Stimulated activated CD8-positive, alpha-beta memory T cell treated with anti-CD3 and anti-CD28 coated beads, Interleukin-15, amount 100 ng/mL, for 1 hour (primary cell): Measurements from ENCODE around the gene PPL.
"Not testable (repeated sequence)": the region's sequence is repeated elsewhere in the genome, so short reads cannot be mapped to it uniquely, and the experiment has no call there.

Source experiments
- DNase-seq: peaks from one replicate; pipeline ENCODE4 v3.0.0-alpha.2; 2020; ENCODE audit warnings: low read depth

PPL gene

DNA sequence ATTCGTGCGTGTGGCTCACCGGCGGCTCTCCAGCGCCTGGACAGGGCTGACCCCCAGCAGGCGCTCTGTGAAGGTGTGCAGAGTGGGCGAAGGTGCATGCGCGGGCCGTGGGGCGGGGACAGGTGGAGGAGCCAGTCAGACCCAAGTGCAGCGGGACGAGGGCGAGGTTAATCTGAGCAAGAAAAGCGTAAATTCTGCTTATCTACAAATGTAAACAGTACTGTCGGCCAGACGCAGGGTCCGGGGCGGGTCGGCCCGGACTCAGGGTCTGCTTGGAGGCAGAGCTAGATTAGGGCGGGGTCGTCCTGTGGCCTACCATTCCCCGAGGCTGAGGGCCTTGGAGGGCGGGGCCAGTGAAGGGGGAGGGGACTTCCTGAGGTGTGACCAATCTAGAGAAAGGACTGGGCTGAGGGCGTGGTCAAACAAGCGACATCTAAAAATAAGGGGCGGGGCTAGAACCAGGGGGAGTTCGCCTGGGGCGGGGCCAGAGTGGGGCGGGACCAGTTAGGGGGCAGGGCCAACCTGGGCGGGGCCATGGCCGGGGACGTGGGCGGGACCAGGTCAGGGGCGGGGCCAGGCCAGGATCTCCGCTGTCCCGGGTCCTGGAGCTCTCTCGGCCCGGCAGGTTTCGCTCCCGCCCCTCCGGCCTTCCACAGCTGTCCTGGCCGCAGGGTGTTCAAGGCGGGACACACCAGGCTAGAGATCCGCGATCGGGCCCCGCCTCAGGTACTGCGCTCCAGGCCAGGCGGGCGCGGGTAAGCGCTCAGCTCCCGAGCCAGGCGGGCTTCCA, 21.0 kb upstream of the PPL start, which contains the start of gene SEC14L5:
SEC14L5 (plus strand) TSS at position 611 of the 790 bp plus-strand sequence. CDS start 994 bp downstream, outside the sequence.
- DNase-seq, result peak; percentile 75

DNA sequence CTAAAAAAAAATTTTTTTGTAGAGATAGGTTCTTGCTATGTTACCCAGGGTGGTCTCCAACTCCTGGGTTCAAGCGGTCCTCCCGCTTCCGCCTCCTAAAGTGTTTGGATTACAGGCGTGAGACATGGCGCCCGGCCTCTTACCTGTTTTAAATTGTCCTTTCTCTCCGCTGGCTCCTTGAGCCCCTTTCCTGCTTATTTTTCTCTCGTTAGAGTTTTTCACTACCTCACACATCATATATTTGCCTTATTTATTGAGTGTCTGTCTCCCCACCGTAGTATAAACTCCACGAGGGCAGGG, 20.4 kb upstream of the PPL start:
- no peak for DNase-seq

DNA sequence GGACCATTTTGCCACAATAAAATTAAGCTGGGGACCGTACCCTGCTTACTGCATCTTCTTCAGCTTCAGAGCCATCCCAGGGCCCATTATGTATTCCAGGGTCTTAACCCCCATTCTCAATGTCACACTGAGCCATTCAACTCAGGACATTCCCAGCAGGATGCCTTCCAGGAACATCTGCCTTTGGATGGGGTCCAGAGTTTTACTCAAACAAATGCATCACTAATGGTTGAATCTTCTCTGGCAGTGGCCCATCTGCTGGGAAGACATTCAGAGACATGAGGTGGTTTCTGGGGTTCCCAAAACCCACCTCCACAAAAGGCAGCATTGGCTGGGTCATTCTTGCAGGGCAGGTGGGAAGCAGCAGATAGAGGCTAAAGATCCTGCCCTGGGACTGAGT, 17.8 kb upstream of the PPL start:
- no peak for DNase-seq

DNA sequence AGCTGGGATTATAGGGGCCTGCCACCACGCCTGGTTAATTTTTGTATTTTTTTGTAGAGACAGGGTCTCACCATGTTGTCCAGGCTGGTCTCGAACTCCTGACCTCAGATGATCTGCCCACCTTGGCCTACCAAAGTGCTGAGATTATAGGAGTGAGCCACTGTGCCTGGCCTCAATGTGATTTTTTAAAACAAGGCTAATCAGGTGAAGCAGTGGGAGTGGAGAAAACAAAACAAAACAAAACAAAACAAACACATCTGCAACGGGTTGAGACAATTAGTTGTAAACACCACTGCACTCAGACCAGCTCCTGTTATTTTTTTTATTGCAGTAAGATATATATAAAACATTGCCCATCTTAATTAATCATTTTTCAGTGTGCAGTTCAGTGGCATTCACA, 14.6 kb upstream of the PPL start:
- not testable (repeated sequence) for DNase-seq

DNA sequence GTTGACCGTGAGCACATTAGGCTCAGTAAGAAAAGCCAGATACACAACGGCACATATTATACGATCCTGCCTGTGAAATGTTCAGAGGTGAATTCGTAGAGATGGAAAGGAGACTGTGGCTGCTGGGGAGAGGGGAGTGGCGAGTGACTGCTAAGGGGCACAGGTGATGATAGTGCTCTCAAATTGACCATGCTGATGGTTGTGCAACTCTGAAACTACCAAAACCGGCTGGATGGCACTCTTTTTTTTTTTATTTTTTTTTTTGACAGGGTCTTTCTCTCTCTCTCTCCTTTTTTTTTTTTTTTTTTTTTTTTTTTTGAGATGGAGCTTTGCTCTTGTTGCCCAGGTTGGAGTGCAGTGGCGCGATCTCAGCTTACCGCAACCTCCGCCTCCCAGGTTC, 13.0 kb upstream of the PPL start:
- DNase-seq, result no peak

DNA sequence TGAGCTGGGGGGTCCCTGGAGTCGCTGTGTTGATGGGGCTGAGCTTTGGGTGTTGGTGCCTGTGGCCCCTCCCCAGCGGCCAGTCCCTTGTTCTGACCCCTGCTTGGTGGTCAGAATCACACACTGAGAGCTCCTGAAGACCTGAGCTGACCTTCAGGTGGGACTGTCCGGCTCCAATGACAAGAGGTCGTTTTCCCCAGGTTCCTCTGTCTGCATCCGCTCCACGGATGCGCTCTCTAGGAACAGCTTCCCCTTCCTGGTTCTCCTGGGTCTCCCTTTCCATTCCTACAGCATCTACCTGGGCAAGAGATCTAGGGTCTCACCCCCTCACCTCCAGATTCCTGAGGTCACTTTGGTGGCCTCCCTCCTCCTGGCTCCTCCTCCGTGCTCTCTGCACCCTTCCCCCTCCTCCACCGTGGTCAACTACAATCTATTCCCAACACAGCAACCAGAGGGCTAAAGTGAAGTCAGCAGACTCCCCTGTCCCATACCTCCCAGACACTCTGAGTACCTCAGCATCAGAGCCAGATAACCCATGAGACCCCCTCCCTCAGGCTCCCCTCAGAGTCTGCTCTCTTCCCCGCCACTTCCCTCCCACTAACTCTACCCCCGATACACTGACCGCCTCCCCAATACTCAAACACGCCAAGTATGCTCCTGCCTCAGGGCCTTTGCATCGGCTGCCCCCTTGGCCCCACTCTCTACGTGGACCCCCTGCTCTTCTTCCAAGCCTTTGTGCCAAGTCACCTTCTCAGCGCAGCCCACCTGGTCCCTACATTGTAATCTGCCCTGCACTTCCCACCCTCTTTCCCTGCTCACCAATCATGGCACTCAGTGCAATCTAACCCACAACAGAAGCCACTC, 12.2 kb upstream of the PPL start:
- no peak for DNase-seq

DNA sequence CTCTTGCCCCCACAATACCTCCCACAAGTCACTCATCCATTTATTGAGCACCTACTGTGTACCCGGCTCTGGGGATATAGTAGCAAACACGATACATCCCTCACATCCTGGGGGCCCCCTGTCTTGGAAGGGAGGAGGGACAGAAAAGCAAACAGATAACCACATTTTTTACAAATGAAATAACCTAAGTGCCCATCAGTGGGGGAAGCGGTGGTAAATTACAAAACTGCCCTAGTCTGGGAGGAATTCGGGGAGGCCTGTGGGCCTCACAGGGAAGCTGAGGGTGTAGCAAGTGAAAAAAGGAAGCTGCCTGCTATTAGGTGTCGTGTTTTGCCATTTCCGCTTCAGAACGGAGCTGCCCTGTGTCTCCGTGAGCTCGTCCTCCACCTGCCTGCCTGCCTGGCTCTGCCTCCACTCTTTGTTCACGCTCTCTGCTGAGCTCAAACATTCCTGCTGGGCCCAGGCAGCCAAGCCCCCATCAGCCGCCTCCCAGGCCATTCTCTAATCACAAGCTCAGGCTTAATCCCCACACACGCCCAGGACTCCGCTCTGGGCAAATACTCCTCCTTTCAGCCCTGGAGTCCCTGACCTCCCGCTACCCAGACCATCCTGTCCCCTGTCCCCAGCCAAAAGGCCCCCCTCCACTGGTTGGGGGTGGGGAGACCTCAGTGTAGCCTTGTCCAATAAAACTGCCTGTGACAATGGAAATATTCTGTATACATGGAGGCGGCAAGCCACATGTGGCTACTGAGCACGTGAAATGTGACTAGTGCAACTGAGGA, 11.0 kb upstream of the PPL start:
- DNase-seq, result no peak

DNA sequence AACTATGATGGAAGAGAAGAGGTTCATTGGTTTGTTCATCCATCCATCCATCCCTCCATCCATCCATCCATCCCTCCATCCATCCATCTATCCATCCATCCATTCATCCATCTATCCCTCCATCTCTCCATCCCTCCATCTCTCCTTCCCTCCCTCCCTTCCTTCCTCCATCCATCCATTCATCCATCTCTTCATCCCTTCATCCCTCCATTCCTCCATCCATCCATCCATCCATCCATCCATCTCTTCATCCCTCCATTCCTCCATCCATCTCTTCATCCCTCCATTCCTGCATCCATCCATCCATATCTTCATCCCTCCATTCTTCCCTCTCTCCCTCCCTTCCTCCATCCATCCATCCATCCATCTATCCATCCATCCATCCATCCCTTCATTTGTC, 10.0 kb upstream of the PPL start:
- no peak for DNase-seq

DNA sequence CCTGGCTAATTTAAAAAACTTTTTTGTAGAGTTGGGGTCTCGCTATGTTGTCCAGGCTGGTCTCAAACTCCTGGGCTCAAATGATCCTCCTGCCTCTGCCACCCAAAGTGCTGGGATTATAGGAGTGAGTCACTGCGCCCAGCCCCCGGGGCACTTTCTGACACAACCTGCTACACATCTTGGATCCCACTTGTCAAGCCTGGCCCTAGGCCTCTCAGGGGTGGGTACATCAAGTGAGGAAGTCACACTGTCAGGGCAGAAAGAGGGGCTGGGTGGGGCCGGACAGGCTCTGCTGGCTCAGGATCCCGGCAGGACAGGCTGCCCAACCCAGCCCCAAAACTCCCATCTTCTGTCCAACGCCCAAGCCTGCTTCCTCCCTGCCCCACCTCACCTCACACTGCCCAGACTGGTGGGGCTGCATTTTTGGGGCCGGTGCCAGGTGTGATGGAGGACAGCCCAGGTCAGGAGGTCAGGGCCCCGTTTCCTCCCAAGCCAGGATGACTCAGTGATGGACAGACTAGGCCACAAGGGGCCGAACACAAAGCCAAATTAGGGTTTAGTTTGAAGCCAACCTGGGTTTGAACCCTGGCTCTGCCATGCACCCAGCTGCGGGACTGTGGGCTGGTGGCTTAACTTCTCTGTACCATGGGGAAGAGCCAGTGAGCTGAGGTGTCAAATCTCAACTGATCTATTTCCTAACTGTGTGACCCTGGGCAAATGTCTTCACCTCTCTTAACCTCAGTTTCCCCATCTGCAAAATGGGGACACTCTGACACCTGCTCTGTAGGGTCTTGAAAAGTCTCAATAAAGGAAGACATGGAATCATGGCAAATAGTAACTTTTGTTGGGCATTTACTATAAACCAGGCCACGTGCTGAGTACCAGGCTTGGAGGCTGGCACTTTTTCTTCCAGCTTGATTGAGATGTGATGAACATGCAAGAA, 8.9 kb upstream of the PPL start:
- DNase-seq, result no peak

DNA sequence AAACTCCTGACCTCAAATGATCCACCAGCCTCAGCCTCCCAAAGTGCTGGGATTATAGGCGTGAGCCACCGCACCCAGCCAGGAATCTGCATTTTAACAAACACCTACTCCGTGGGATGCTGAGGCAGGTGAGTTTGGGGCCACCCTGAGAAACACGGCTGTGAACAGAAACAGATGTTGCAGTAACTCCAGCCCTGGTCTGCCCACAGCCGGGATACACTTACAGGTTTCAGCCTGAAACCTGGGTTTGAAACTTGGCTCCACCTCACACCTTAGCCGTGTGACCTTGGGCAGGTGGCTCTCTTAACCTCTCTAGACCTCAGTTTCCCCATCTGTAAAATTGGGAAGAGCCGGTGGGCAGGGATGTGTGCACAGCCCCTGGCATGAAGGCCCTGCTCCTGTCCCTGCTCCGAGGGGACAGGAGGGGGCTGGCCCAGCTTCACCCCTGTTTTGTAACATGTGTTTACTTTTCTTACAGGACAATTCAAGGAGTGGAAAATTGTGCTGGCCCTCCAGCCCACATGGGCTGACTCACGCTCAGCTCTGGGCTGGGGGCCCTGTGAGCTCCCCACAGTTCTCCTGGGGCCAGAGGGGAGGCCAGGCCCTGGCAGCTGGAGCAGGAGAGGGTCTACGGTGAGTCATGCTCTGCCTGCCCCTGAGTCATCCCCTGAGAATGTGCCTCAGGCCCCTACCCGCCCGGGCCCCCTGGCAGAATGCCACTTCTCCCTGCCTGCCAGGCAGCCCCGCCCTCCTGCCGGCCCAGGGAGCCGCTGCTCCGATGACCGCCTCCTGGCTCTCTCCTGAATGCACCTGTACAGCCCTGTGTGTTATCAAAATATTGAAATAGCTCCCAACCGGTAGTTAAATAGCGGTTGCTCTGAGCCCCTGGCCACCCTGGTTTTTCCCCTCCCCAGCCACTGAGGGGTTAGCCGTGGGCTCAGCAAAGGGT, 7.7 kb upstream of the PPL start:
- DNase-seq, result no peak

DNA sequence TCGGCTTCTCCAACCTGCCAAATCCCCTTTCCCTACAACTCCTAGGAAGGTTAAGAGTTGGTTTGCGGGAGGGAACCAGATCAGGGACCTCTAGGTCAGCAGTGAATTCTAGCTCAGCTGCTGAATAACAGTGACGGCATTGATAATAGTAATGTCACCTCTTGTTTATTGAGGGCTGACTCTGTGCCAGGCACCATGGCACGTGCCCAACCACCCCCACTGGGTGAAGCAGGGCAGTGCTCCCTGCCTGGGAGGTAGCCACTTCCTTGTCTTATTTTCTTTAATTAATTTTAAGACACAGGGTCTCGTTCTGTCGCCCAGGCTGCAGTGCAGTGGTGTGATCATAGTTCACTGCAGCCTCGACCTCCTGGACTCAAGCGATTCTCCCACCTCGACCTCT, 5.5 kb upstream of the PPL start:
- no peak for DNase-seq

DNA sequence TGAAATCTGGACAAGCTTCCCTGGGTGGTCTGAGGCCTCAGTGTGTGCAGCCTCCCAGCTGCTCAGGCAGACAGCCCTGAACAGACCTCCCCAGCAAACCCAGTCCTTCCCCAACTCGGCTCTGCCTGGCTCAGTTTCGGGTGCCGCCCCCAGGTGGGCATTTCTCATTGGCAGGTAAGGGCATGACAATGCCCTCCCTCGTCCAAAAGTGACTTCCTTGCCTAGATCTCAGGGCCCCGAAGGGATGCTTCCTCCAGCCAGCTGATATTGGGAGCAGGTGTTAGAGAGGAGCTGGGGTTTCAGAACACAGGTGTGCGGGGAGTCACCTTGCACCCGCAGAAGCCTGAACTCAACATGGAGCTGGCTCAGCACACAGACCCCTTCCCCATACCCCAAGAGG, 3.8 kb upstream of the PPL start:
- DNase-seq, result no peak

DNA sequence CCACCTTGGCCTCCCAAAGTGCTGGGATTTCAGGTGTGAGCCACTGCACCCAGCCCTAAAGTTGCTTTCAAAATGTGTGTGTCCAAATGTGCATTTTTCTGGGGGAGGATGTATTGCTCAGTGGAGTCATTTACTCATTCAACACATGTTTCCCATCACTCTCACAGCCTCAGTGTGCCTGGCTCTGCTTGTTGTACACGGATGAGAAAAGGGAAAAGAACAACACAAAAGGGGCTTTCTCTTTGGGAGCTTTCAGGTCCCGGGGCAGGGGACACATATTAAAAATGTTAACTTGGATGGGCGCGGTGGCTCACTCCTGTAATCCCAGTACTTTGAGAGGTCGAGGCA, 1.7 kb upstream of the PPL start:
- DNase-seq, result no peak

DNA sequence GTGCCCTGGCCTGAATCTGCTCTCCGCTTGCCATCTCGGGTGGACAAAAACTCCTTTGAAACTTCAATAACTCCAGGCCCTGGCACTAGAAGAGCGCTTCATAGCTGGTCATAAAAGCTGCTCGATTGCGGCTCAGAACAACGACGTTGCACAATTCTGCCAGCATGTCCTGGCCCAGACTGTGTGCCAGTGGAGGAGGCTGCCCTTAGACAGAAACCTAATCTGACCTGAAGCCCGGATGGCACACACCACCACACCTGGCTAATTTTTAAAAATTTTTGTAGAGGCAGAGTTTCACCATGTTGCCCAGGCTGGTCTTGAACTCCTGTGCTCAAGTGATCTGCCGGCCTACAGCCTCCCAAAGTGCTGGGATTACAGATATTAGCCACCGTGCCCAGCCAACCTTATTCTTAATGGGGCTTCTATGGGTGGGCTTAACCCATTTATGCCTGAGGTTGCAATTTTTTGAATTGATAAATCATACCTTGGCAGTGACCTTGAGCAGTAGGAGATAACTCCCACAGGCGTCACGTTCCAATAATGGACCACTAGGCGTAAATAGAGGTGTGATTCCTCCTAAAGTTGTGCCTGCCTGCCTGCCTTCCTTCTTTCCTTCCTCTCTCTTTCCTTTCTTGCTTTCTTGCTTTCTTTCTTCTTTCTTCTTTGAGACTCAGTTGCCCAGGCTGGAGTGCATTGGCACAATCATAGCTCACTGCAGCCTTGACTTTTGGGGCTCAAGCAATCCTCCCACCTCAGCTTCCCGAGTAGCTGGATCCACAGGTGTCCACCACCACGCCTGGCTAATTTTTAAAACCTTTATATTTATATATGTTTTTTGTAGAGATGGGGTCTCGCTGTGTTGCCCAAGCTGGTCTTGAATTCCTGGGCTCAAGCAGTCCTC, 1.1 kb upstream of the PPL start:
- DNase-seq, result no peak

DNA sequence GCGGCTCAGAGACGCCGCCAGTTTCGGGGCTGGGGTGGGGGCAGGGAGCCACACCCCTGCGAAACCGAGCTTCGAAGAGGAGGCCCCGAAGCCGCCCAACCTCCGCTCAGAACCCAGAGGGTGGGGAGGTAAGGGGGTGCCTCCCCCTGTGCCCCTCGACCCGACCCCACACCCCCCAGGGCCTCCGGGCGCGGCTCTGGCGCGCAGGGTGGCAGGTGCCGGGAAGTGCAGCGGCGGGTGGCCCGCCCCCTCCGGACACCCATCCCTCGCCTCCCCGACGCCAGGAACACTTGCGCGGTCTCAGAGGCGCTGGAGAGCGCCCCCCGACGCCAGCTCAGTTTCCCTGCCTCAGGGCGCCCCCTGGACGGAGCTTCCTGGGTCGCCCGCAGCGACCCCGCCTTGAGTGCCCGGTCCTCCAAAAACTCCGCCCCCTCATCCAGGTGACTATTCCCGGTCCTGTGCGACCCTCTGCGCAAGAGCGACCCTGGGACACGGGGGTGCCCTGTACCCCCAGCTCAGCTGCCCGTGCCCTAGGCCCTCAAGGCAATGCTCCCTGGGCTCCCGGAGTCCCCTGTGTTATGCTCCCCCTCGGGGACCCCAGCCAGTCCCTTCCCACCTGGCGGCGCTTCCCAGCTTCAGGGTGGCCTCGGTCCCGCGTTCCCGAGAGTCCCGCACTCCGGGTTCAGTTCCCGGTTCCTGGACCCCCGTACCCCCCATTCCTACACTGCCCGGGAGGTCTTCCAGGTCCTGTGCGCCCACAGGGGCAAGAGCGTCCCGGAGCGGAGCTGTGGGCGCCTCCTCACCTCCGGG, 562 bp downstream of the PPL start:
- no peak for DNase-seq

DNA sequence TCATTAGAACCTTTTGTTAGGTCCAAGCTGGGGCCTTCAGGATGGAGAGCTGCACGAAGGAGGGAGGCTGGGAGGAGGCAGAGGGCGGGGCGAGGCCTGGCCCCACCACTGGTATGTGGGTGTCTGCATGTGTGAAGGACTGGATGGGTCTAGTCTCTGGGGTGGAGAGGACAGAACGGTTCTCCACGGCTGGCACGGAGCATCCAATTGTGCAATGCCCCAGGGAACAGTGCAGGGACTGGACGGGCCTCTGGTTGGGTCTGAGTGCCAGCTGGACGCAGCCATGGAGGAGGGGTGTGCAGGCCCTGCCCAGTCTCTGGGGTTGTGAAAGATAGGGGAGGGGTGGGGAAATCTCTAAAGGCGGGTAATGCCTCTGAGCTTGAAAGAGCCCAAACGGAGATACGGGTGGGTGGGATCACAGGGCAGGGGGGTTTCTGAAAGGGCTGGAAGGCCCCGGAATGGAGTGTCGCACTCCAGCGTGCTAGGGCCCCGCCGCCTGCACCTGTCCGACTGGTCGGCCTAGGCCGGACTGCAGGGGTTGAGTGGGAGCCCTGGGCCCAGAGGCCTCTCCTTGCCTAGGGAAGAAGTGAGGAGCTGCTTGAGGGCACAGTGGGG, 1.6 kb downstream of the PPL start:
- no peak for DNase-seq

DNA sequence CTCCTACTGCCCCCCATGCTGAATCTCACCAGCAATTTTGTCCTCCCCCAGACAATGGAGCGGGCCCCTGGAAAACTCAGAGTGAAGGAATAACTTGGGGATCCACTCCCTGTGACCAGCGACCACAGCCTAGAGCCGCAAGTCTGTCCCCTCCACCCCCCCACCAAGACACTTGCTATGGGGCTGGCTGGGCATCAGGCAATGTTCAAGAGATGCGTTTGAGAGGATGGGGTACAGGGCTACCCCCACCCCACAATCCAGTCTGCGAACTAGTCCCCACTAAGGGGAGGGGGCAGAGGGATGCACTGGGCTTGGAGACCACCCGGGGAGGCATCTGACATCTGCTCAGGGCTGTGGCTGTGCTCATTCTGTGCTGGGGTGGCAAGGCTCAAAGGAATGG, 2.4 kb downstream of the PPL start:
- no peak for DNase-seq

DNA sequence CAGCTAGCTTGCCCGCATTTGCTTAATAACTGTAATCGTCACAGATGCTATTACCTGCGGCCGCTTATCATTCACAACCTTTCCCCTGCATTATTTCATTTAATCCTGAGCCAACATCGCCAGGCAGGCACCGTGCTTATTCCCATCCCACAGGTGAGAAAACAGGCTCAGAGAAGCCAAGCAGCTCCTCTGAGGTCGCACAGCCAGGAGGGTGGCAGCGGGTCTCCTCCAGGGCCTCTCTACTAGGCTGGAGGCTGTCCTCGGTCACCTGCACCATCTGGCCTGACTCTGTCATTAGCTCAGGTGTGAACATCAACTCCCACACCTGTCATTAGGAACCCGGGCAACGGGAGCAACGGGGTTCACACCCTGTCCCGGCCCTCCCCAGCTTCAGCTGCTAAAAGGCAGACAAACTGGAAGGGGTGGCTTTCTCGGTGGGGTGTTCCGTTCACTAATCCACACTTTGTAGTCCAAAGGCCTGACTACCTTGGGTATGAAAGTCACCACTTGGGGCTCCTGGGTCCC, 3.0 kb downstream of the PPL start:
- DNase-seq, result no peak
